ENCODE data around the gene ITGB5. TPM values are rescaled to one million over a fixed set of nuclear protein-coding genes. Genes with fewer than 3 reads are reported as not detected.

ITGB5 gene
- total RNA-seq, 1 experiment from 2014 or later = 339 TPM

GRCh38 chr3:124767691-124768090, 119.5 kb downstream of the ITGB5 start:
- H3K36me3 Mint-ChIP-seq = peaks cover 86% of the 10 kb centered on the region

GRCh38 chr3:124767264-124767663, 119.9 kb downstream of the ITGB5 start:
- ATAC-seq (no peak), DNase-seq (ENCODE audit: low spot score) (no peak)
- peaks cover 5% of the 10 kb centered on the region for H3K4me1 Mint-ChIP-seq
- H3K27me3 Mint-ChIP-seq (ENCODE audit: low read depth) = no peaks in the 10 kb centered on the region
- CTCF ChIA-PET = no interaction called here
- POLR2A ChIA-PET = interaction anchor here (0.6 kb wide), 1 partner anchor 224 kb away, joined by 4 read pairs; no protein-coding TSS in a partner anchor
- TF ChIP-seq ZNF281 (CRISPR knock-in tag; IDR thresholded peaks at IDR 0.05) = no peak
- TF ChIP-seq NR1H2 (CRISPR knock-in tag; IDR thresholded peaks at IDR 0.05) = no peak
- TF ChIP-seq ARID4B (CRISPR knock-in tag; IDR thresholded peaks at IDR 0.05; ENCODE audit: borderline replicate concordance) = no peak
- TF ChIP-seq FOXP4 (CRISPR knock-in tag; IDR thresholded peaks at IDR 0.05) = no peak
- TF ChIP-seq ZNF263 (CRISPR knock-in tag; IDR thresholded peaks at IDR 0.05; ENCODE audit: low read depth) = no peak
- TF ChIP-seq ZNF532 (CRISPR knock-in tag; IDR thresholded peaks at IDR 0.05; ENCODE audit: borderline replicate concordance) = no peak
- TF ChIP-seq, protein P1, sequence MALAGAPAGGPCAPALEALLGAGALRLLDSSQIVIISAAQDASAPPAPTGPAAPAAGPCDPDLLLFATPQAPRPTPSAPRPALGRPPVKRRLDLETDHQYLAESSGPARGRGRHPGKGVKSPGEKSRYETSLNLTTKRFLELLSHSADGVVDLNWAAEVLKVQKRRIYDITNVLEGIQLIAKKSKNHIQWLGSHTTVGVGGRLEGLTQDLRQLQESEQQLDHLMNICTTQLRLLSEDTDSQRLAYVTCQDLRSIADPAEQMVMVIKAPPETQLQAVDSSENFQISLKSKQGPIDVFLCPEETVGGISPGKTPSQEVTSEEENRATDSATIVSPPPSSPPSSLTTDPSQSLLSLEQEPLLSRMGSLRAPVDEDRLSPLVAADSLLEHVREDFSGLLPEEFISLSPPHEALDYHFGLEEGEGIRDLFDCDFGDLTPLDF (CRISPR knock-in tag; IDR thresholded peaks at IDR 0.05) = no peak
- TF ChIP-seq NR2C2 (CRISPR knock-in tag; IDR thresholded peaks at IDR 0.05) = no peak
- TF ChIP-seq FOXK1 (CRISPR knock-in tag; IDR thresholded peaks at IDR 0.05) = no peak
- peak overlapping the region; percentile 26; the same call in 1 of the 2 replicates for H3K27ac Mint-ChIP-seq
- no peaks in the 10 kb centered on the region for H3K9me3 Mint-ChIP-seq
- peaks cover 84% of the 10 kb centered on the region for H3K36me3 Mint-ChIP-seq
- no peak overlapping the region for H3K4me3 Mint-ChIP-seq

More at GRCh38 chr3:124767691-124768090, 119.5 kb downstream of the ITGB5 start:
- no peak for TF ChIP-seq ZNF138 (CRISPR knock-in tag; conservative IDR thresholded peaks at IDR 0.05)
- TF ChIP-seq, protein P2, sequence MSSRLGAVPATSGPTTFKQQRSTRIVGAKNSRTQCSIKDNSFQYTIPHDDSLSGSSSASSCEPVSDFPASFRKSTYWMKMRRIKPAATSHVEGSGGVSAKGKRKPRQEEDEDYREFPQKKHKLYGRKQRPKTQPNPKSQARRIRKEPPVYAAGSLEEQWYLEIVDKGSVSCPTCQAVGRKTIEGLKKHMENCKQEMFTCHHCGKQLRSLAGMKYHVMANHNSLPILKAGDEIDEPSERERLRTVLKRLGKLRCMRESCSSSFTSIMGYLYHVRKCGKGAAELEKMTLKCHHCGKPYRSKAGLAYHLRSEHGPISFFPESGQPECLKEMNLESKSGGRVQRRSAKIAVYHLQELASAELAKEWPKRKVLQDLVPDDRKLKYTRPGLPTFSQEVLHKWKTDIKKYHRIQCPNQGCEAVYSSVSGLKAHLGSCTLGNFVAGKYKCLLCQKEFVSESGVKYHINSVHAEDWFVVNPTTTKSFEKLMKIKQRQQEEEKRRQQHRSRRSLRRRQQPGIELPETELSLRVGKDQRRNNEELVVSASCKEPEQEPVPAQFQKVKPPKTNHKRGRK (CRISPR knock-in tag; IDR thresholded peaks at IDR 0.05; ENCODE audit: borderline replicate concordance) = no peak
- TF ChIP-seq, protein P3, sequence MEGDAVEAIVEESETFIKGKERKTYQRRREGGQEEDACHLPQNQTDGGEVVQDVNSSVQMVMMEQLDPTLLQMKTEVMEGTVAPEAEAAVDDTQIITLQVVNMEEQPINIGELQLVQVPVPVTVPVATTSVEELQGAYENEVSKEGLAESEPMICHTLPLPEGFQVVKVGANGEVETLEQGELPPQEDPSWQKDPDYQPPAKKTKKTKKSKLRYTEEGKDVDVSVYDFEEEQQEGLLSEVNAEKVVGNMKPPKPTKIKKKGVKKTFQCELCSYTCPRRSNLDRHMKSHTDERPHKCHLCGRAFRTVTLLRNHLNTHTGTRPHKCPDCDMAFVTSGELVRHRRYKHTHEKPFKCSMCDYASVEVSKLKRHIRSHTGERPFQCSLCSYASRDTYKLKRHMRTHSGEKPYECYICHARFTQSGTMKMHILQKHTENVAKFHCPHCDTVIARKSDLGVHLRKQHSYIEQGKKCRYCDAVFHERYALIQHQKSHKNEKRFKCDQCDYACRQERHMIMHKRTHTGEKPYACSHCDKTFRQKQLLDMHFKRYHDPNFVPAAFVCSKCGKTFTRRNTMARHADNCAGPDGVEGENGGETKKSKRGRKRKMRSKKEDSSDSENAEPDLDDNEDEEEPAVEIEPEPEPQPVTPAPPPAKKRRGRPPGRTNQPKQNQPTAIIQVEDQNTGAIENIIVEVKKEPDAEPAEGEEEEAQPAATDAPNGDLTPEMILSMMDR (IDR thresholded peaks at IDR 0.05) = no peak
- no peak for TF ChIP-seq GTF2I (CRISPR knock-in tag; conservative IDR thresholded peaks at IDR 0.05)
- peak overlapping the region; percentile 26; the same call in 1 of the 2 replicates for H3K27ac Mint-ChIP-seq
- DNase-seq (ENCODE audit: low spot score) (no peak), ATAC-seq (no peak)
- no peaks in the 10 kb centered on the region for H3K27me3 Mint-ChIP-seq (ENCODE audit: low read depth)
- H3K9me3 Mint-ChIP-seq = no peaks in the 10 kb centered on the region
- H3K4me1 Mint-ChIP-seq = peaks cover 5% of the 10 kb centered on the region
- ChIA-PET CTCF (no interaction called here), POLR2A (interaction anchor here (0.6 kb wide), 1 partner anchor 224 kb away, joined by 4 read pairs; no protein-coding TSS in a partner anchor)
- H3K4me3 Mint-ChIP-seq = no peak overlapping the region

Measured in WTC11 (cell line).